HG02763 (cell line): ENCODE data around the gene SOD1.
"Not testable (repeated sequence)": the region's sequence is repeated elsewhere in the genome, so short reads cannot be mapped to it uniquely, and the experiment has no call there.

Experiments
- ATAC-seq: cut with Tn5 transposase; IDR thresholded peaks from one replicate; pipeline ENCODE4 v1.9.1; 2021; ENCODE audit warnings: mild to moderate bottlenecking, moderate library complexity; ENCODE audit not compliant: unreplicated experiment

Gene SOD1

GRCh38 chr21:31659536-31660258, at the start of gene SOD1:
TSS of gene SOD1 (plus strand) at chr21:31659693. CDS start at chr21:31659770, 77 bp downstream.
- ATAC-seq = peak; percentile 94

- no peak for ATAC-seq
Observed at GRCh38 chr21:31611445-31611844, 48.0 kb upstream of the SOD1 start.

- ATAC-seq = no peak
Observed at GRCh38 chr21:31612894-31613785, 46.4 kb upstream of the SOD1 start.

GRCh38 chr21:31614705-31615104, 44.8 kb upstream of the SOD1 start:
- no peak for ATAC-seq

GRCh38 chr21:31616216-31616615, 43.3 kb upstream of the SOD1 start:
- no peak for ATAC-seq

GRCh38 chr21:31618696-31619430, 40.6 kb upstream of the SOD1 start:
- ATAC-seq = no peak

GRCh38 chr21:31622397-31622796, 37.1 kb upstream of the SOD1 start:
- ATAC-seq = no peak

- no peak for ATAC-seq
Observed at GRCh38 chr21:31623664-31624063, 35.8 kb upstream of the SOD1 start.

GRCh38 chr21:31624181-31624580, 35.3 kb upstream of the SOD1 start:
- no peak for ATAC-seq

GRCh38 chr21:31624961-31625491, 34.5 kb upstream of the SOD1 start:
- no peak for ATAC-seq

- ATAC-seq = no peak
Observed at GRCh38 chr21:31629972-31630711, 29.4 kb upstream of the SOD1 start.

GRCh38 chr21:31631881-31632280, 27.6 kb upstream of the SOD1 start:
- not testable (repeated sequence) for ATAC-seq

- no peak for ATAC-seq
Observed at GRCh38 chr21:31634993-31635392, 24.5 kb upstream of the SOD1 start.

- no peak for ATAC-seq
Observed at GRCh38 chr21:31636874-31637273, 22.6 kb upstream of the SOD1 start.

GRCh38 chr21:31641416-31641922, 18.0 kb upstream of the SOD1 start:
- no peak for ATAC-seq

GRCh38 chr21:31644643-31645042, 14.8 kb upstream of the SOD1 start:
- ATAC-seq = no peak

- ATAC-seq = peak; percentile 91
Observed at GRCh38 chr21:31647650-31648049, 11.8 kb upstream of the SOD1 start.

- ATAC-seq = no peak
Observed at GRCh38 chr21:31650930-31651329, 8.6 kb upstream of the SOD1 start.

GRCh38 chr21:31651491-31651890, 8.0 kb upstream of the SOD1 start:
- ATAC-seq = not testable (repeated sequence)

- ATAC-seq = no peak
Observed at GRCh38 chr21:31654340-31654739, 5.2 kb upstream of the SOD1 start.
